SK-N-MC (cell line): ENCODE measurements around the gene TBC1D10B.
"Not testable (repeated sequence)": the region's sequence is repeated elsewhere in the genome, so short reads cannot be mapped to it uniquely, and the experiment has no call there.

Source experiments
- EZH2 ChIP-seq: fragments of 200-600 bp; sonication (generic); IDR thresholded peaks from one replicate; pipeline ENCODE4 v1.6.1; 2017; ENCODE audit warnings: antibody characterized with exemption
- POLR2AphosphoS5 ChIP-seq: IDR thresholded peaks from 2 replicates; pipeline ENCODE4 v1.6.1; 2012; ENCODE audit warnings: mild to moderate bottlenecking, low read depth, low read length, borderline replicate concordance

DNA sequence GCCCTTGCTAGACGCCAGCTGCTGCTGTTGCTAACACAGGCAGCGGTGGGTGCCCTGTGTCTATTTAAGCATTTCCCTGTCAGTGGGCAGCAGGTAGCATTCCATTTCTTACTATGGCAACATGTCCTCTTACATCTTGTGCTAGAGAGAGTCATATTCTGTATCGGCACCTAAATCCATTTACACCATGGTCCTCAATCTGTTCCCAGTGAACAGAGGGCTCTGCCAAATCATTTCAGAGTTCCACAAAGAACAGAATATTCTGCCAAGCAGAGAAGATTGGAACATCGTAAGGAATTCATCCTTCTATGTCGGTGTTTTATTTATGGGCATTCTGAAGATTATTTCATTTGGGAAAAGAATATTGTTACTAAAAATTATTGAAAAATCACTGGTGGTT, 31.6 kb downstream of the TBC1D10B start:
- TF ChIP-seq POLR2AphosphoS5, EZH2: not testable (repeated sequence)
